Omental fat pad (tissue), 4 donors: ENCODE data around the gene PXK. TPM values are rescaled to one million over a fixed set of nuclear protein-coding genes. Genes with fewer than 3 reads are reported as not detected.

Experiments used
- ATAC-seq: fragments of 150-250 bp; one replicate; pipeline ENCODE4 v1.9.1; 2016; ENCODE audit warnings: mild to moderate bottlenecking, moderate library complexity; ENCODE audit not compliant: low FRiP score
- DNase-seq: peaks from one replicate; pipeline ENCODE4 v3.0.0-alpha.2; 2019; ENCODE audit warnings: low spot score
- total RNA-seq, 4 donors: library from RNA; depleted of rRNA; stranded (reverse); fragments of >200 nt; gene quantifications; one replicate each; pipeline ENCODE4 v1.1.0, GENCODE V29; 2016
- TF ChIP-seq, protein P1 (sequence below), 3 donors: fragments of 450-650 bp; IDR thresholded peaks; one replicate each; pipeline ENCODE4 v1.5.1; 2016 to 2017; ENCODE audit warnings: antibody characterized with exemption in 3 of 3, mild to moderate bottlenecking in 3 of 3, moderate library complexity in 2 of 3

The PXK gene
- total RNA-seq, 4 donors from 2014 or later = 25.3 to 51.2 (median 39.3) TPM

DNA sequence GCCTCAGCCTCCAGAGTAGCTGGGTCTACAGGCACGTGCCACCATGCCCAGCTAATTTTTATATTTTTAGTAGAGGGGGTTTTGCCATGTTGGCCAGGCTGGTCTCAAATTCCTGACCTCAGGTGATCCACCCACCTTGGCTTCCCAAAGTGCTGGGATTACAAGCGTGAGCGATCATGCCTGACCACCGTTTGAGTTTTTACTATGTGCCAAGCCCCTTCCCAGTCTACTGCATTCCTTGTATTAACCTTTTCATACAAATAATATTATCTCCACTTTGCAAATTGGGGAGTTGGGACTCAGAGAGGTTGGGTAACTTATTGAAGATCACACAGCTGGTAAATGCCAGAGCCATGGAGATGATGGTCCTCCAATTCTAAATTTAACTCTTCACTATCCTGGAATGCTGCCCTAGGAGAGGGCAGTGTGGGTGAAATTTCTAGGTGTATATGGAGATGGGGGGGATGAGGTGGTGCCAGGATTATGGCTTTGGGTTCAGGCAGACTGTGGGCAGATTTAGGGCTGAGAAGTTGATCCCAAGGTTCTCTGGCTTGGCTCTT is 1.0 kb upstream of the PXK start:
- ATAC-seq (no peak), DNase-seq (no peak)
- TF ChIP-seq, protein P1, sequence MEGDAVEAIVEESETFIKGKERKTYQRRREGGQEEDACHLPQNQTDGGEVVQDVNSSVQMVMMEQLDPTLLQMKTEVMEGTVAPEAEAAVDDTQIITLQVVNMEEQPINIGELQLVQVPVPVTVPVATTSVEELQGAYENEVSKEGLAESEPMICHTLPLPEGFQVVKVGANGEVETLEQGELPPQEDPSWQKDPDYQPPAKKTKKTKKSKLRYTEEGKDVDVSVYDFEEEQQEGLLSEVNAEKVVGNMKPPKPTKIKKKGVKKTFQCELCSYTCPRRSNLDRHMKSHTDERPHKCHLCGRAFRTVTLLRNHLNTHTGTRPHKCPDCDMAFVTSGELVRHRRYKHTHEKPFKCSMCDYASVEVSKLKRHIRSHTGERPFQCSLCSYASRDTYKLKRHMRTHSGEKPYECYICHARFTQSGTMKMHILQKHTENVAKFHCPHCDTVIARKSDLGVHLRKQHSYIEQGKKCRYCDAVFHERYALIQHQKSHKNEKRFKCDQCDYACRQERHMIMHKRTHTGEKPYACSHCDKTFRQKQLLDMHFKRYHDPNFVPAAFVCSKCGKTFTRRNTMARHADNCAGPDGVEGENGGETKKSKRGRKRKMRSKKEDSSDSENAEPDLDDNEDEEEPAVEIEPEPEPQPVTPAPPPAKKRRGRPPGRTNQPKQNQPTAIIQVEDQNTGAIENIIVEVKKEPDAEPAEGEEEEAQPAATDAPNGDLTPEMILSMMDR (IDR thresholded peaks at IDR 0.05) = no peak

DNA sequence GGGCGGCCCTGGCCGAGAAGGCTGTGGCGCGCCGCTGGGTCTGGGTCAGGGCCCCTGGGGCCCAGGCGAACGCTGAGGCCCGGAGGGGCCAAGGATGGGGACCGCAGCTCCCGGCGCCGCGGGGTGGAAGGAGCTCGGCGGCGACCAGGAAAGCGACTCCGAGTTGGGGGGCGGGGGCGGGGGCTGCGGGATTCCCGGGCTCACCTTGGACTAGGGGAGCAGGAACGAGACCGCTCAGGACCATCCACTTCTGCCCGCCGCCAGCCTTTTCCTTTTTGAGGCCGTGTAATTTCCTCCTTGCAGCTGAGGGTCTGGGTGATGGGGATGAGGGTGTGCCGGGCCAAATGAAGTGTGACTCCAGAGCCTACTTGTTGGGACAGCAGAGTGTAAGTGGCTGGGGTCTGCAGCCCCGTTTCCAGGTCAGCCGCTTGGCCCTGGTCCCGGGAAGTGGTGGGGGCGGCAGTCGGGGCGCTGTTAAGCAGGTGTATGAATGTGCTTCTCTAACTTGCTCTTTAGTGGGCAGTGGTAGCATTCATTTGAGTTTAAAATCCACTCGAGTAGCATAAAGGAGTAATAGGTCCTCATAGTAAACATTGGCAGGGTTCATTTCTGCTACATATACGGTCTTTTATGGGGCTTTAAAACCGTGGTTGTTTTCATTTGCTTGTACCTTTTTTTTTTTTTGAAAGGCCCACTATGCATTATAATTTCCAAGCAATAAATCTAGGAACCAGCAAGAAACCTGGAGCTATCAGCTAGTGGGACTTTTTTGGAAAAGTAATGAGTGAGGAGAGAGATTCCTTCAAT is 717 bp downstream of the PXK start:
- DNase-seq (no peak), ATAC-seq (peak; percentile 37)
- TF ChIP-seq, protein P1 (IDR thresholded peaks at IDR 0.05) = no peak

- TF ChIP-seq, protein P1 (IDR thresholded peaks at IDR 0.05) = no peak
- DNase-seq (no peak), ATAC-seq (no peak)
Measured at GRCh38 chr3:58334013-58334321, 1.3 kb downstream of the PXK start.

DNA sequence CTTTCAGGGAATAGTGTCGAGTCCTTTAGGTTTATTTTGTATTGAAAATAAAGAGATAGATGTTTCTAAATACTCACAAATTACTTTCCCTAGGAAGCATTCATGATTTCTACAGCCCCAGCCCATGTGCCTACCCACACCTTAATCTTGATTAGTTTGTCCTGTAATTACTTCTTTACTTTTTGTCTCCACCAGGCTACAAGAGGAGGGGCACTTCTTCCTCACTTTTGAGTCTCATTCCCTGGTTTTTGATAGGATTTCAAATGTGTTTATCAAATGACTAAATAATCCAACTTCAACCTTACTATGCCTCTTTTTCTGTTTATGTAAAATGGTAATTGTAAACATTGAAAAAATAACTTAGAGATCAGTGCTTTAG is 1.8 kb downstream of the PXK start:
- TF ChIP-seq, protein P1 (IDR thresholded peaks at IDR 0.05) = no peak

DNA sequence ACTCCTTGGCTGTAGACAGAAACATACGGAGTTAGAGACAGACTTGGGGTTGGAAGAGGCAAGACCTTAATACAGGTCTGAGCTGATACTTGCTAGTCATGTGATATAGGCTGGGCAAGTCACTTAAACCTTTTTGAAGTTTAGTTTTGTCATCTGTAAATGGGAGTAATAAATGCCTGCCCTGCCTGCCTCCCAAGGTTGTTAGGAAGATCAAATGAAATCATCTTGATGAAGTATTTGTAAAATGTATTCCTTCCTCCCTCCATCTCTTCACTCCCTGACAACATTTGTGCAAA is 2.9 kb downstream of the PXK start:
- ATAC-seq (peak; percentile 6), DNase-seq (no peak)
- TF ChIP-seq, protein P1 (IDR thresholded peaks at IDR 0.05) = no peak

More for the DNA sequence above, 1.8 kb downstream of the PXK start:
- ATAC-seq = no peak
- no peak for DNase-seq

- no peak for ATAC-seq
- TF ChIP-seq, protein P1 (IDR thresholded peaks at IDR 0.05) = no peak
- no peak for DNase-seq
Measured at GRCh38 chr3:58336135-58336882, 3.6 kb downstream of the PXK start.
